T-helper 1 cell (primary cell): Measurements from ENCODE around the gene BUB3.

Source experiments
- DNase-seq, 5 donors: peaks; one replicate each; pipeline ENCODE4 v3.0.0-alpha.2; 2012 to 2020

BUB3 gene

GRCh38 chr10:123205041-123205440 is 50.8 kb downstream of the BUB3 start:
- no peak for DNase-seq

- no peak for DNase-seq
Observed at GRCh38 chr10:123212063-123212462, 57.9 kb downstream of the BUB3 start.

DNA sequence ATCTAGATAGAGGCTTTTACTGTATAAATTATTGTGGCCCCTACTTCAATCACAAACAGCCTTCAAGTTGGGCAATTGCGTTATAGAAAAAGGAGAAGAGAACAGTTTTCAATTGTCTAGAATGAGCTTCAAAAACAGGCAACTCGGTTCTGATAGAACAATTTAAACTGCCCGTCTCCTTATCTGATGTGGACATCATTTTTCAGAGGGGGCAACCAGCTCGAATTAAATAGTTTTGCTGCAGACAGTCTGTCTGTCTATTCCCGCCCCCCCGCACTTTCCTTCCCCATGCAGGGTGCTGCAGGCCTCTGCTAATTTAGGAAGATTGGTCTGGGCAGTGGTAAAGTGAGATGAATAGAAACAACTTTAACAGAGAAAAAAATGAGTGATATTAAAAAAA is 58.4 kb downstream of the BUB3 start:
- DNase-seq, result no peak

GRCh38 chr10:123213192-123213591 is 59.0 kb downstream of the BUB3 start:
- no peak for DNase-seq
